HG03060 (cell line): ENCODE data around the gene NPIPA5.
"Not testable (repeated sequence)": the region's sequence is repeated elsewhere in the genome, so short reads cannot be mapped to it uniquely, and the experiment has no call there.

Experiments used
- ATAC-seq: cut with Tn5 transposase; IDR thresholded peaks from one replicate; pipeline ENCODE4 v1.9.1; 2021; ENCODE audit warnings: low read depth, moderate number of reproducible peaks; ENCODE audit not compliant: unreplicated experiment

NPIPA5 gene

GRCh38 chr16:15378194-15378593, at the start of gene NPIPA5:
Gene NPIPA5, minus strand, starts transcription at chr16:15378294. Its CDS starts 0 bp downstream, at chr16:15378294.
- not testable (repeated sequence) for ATAC-seq

DNA sequence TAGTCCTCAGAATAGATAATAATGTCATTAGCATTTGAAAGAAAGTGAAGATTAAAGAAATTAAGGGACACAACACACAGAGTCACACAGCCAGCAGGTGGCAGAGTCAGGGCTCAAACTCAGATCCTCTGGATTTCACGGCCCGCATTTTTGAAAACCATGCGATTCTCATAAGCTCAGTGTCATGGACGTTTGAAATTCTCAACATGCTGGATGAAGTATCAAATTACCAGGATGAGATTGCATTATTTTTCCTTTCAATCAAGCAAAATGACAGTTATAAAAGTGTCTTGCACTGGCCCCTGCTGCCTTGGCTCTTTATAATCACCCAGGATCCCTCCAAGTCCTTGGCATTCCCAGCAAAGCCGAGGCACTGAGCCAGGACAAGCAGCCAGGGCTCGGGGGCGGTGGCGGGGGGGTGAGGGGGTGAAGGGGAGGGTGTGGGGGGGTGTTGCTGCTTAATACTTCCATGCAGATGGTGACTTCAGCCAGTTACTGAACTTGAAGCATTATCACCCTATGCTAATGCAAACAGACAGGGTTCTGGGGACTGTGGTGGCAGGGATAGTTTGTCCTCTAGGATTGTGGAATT, 49.6 kb upstream of the NPIPA5 start:
- no peak for ATAC-seq

DNA sequence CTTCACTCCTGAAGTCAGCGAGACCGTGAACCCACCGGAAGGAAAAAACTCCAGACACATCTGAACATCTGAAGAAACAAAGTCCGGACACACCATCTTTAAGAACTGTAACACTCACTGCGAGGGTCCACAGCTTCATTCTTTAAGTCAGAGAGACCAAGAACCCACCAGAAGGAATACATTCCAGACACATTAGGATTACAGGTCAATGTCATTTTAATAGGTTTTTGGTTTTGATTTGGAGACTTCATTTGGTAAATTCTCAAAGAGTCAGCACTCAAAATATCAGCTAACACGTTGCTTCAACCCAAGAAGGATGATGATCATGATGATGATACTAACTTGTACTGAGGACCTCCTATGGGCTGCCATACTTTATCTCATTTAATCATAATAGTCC, 48.7 kb upstream of the NPIPA5 start:
- ATAC-seq: no peak

GRCh38 chr16:15425861-15426260, 47.8 kb upstream of the NPIPA5 start:
- no peak for ATAC-seq

- no peak for ATAC-seq
Observed at GRCh38 chr16:15422222-15422621, 44.1 kb upstream of the NPIPA5 start.

DNA sequence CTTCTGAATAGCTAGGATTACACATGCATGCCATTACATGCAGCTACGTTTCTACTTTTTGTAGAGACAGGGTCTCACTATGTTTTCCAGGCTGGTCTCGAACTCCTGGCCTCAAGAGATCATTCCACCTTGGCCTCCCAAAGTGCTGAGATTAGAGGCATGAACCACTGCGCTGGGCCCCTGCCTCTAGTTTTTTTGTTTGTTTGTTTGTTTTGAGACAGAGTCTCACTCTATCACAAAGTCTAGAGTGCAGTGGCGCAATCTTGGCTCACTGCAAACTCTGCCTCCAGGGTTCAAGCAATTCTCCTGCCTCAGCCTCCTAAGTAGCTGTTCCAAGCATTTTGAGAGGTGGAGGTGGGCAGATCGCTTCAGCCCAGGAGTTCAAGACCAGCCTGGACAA, 43.6 kb upstream of the NPIPA5 start:
- not testable (repeated sequence) for ATAC-seq

- ATAC-seq: no peak
Observed at GRCh38 chr16:15418206-15418605, 40.1 kb upstream of the NPIPA5 start.

DNA sequence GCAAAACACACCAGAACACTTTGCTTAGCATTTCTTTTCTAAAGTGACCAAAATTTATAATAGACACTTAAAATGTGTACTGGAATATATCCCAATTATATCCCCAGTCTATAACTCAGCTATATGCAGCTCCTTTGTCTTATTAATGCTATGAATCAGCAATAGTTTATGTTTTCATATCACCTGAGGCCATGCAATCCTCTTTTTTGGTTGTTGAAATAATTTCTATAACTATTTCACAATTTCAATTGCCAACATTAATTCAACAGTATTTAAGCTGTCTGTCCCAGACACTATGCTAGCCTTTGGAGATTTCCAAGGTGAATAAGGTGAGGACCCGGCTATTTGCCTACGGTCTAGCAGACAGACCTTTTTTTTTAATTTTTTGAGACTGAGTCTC, 39.1 kb upstream of the NPIPA5 start:
- ATAC-seq: no peak

GRCh38 chr16:15415511-15415985, 37.5 kb upstream of the NPIPA5 start:
- no peak for ATAC-seq

GRCh38 chr16:15409476-15409875, 31.4 kb upstream of the NPIPA5 start:
- not testable (repeated sequence) for ATAC-seq

- not testable (repeated sequence) for ATAC-seq
Observed at GRCh38 chr16:15407756-15408155, 29.7 kb upstream of the NPIPA5 start.

- ATAC-seq: no peak
Observed at GRCh38 chr16:15404792-15405191, 26.7 kb upstream of the NPIPA5 start.

- not testable (repeated sequence) for ATAC-seq
Observed at GRCh38 chr16:15404091-15404490, 26.0 kb upstream of the NPIPA5 start.

DNA sequence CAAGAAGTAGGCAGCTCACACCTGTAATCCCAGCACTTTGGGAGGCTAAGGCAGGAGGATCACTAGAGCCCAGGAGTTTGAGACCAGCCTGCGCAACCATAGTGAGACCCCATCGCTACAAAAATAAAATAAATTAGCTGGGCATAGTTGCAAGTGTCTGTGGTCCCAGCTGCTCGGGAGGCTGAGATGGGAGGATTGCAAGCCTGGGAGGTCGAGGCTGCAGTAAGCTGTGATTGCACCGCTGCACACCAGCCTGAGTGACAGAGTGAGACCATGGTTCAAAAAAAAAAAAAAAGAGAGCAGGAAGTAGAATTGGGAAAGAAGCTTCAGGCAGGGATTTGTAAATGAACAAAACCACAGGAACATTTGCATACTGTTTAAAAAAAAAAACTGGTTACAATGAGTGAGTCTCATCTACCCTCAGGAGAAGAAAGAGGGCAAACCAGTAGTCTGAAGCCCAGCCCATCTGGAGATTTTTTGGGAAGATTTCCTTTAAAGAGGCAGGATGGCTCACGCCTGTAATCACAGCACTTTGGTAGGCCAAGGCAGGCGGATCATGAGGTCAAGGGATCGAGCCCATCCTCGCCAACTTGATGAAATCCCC, 25.4 kb upstream of the NPIPA5 start:
- no peak for ATAC-seq

- no peak for ATAC-seq
Observed at GRCh38 chr16:15401972-15402371, 23.9 kb upstream of the NPIPA5 start.

DNA sequence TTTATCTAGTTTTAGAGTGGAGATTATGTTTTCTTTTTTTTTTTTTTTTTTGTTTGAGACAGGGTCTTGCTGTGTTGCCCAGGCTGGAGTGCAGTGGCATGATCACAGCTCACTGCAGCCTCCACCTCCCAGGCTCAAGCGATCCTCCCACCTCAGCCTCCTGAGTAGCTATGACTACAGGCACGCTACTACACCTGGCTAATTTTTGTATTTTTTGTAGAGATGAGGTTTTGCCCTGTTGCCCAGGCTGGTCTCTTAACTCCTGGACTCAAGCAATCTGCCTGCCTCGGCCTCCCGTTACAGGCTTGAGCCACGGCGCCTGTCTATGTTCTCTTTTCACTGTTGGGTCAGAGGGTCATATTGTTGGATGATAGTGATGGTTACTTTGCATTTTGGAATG, 22.2 kb upstream of the NPIPA5 start:
- not testable (repeated sequence) for ATAC-seq

DNA sequence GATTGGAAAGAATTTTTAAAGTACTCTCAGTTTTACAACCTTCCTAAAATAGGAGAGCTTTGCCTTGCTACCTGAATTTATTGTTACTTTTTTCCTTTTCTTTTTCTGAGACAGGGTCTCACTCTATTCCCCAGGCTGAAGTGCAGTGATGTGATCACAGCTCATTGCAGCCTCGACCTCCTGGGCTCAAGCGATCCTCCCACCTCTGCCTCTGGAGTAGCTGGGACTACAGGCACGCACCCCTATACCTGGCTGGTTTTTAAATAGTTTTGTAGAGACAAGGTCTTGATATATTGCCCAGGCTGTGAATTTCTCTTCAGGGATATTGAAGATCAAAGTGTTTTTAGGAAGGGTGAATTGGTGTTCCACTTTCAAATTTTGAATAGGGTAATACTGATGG, 21.2 kb upstream of the NPIPA5 start:
- ATAC-seq: no peak

DNA sequence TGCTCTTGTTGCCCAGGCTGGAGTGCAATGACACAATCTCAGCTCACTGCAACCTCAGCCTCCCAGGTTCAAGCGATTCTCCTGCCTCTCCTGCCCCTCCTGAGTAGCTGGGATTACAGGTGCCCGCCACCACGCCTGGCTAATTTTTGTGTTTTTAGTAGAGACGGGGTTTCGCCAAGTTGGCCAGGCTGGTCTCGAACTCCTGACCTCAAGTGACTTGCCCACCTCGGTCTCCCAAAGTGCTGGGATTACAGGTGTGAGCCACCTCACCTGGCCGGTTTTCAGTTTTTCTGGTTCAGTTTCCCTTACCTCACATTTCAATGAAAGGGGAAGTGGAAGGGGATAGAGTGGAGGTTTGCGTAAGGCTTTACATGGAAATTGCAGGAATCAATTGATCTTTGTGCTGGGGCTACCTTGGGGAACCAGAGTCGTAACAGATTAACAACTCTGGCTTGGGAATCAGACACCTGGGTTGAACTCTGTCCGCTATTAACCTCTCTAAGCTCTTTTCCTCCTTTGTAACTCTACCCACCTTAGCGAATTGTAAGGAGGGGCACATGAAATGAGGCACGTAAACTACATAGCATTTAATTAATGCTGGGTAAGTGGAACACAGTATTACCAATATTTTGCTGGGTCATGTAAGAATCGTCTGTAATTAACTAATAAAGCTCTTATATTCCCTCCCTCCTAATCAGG, 20.7 kb upstream of the NPIPA5 start:
- no peak for ATAC-seq

- no peak for ATAC-seq
Observed at GRCh38 chr16:15396948-15397594, 19.0 kb upstream of the NPIPA5 start.

DNA sequence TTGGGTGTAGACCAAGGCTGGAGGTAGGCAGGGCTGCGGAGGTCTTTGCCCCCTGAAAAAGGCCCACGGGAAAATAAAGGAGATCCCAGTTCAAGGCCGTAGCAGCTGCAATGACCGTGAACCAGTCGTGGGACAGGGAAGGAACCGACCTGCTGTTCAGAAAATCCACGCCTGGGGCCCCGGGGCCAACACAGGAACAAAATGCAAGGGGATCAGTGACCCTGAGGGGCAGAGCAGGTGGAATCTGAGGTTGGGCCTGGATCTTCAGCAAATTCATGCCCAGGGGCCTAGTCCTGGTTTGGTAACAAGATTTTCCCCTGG, 18.4 kb upstream of the NPIPA5 start:
- ATAC-seq: not testable (repeated sequence)
